IMR-90 (cell line): ENCODE measurements around the gene FOXP1. TPM values are rescaled to one million over a fixed set of nuclear protein-coding genes. Genes with fewer than 3 reads are reported as not detected.

ENCODE experiments used
- ATAC-seq: fragments of 200-7000 bp; cut with Tn5 transposase; 2 replicates; pipeline ENCODE4 v1.9.1; 2020; ENCODE audit warnings: low read depth, mild to moderate bottlenecking, moderate library complexity
- BruUV-seq: library from RNA; stranded (reverse); fragments of 400-500 nt; replicated peaks from 2 replicates; lab custom pipeline; 2021; lab: Mats Ljungman, UMichigan
- CTCF ChIA-PET: fragments of 300-600 bp; formaldehyde crosslinking; extraction: SDS; loops from one replicate; lab custom pipeline; 2021; ENCODE audit warnings: antibody characterized with exemption; lab: Yijun Ruan, JAX
- POLR2A ChIA-PET: fragments of 300-600 bp; sonication (Branson Sonifier 250); formaldehyde crosslinking; loops from one replicate; lab custom pipeline; 2022; ENCODE audit warnings: antibody characterized with exemption; ENCODE audit not compliant: unreplicated experiment; lab: Charles Lee
- DNase-seq: peaks from one replicate; pipeline ENCODE4 v3.0.0; 2013
- H2AFZ ChIP-seq: replicated peaks from 2 replicates; pipeline ENCODE3; 2013; ENCODE audit warnings: low read length, mild to moderate bottlenecking; ENCODE audit not compliant: poor library complexity
- H2AK5ac ChIP-seq: 2 replicates; pipeline ENCODE4 v1.6.1; 2013; ENCODE audit warnings: low read depth, low read length, inconsistent platforms
- H2AK9ac ChIP-seq: replicated peaks from 2 replicates; pipeline ENCODE3; 2013; ENCODE audit warnings: mild to moderate bottlenecking, low read depth, low read length, moderate library complexity; ENCODE audit not compliant: poor library complexity
- H2BK120ac ChIP-seq: 2 replicates; pipeline ENCODE4 v1.6.1; 2013; ENCODE audit warnings: low read depth, low read length, inconsistent platforms
- H2BK15ac ChIP-seq: 3 replicates; pipeline ENCODE4 v1.6.1; 2013; ENCODE audit warnings: low read depth, low read length, inconsistent platforms
- H2BK20ac ChIP-seq: 2 replicates; pipeline ENCODE4 v1.6.1; 2013; ENCODE audit warnings: low read depth, mild to moderate bottlenecking, inconsistent platforms, low read length, moderate library complexity
- H2BK5ac ChIP-seq: 2 replicates; pipeline ENCODE4 v1.6.1; 2013; ENCODE audit warnings: mild to moderate bottlenecking, low read depth, low read length, inconsistent platforms; ENCODE audit not compliant: poor library complexity, severe bottlenecking
- H3K14ac ChIP-seq: replicated peaks from 2 replicates; pipeline ENCODE4 v1.6.1; 2013; ENCODE audit warnings: low read depth, low read length, inconsistent platforms
- H3K18ac ChIP-seq: 2 replicates; pipeline ENCODE4 v1.6.1; 2013; ENCODE audit warnings: low read depth, low read length, control low read depth
- H3K23ac ChIP-seq: 2 replicates; pipeline ENCODE4 v1.6.1; 2013; ENCODE audit warnings: low read depth, low read length, inconsistent platforms
- H3K27ac ChIP-seq: 2 replicates; pipeline ENCODE4 v1.5.1; 2013; ENCODE audit warnings: mild to moderate bottlenecking, control low read depth, low read length; ENCODE audit not compliant: insufficient read depth
- H3K27me3 ChIP-seq: 2 replicates; pipeline ENCODE4 v1.6.1; 2013; ENCODE audit warnings: low read length; ENCODE audit not compliant: control insufficient read depth, insufficient read depth
- H3K36me3 ChIP-seq: 2 replicates; pipeline ENCODE4 v1.6.1; 2013; ENCODE audit warnings: low read length, mixed read lengths; ENCODE audit not compliant: control insufficient read depth, insufficient read depth
- H3K4ac ChIP-seq: 2 replicates; pipeline ENCODE4 v1.6.1; 2013; ENCODE audit warnings: low read depth, low read length, inconsistent platforms
- H3K4me1 ChIP-seq: 2 replicates; pipeline ENCODE4 v1.6.1; 2013; ENCODE audit warnings: low read length, mixed read lengths; ENCODE audit not compliant: control insufficient read depth, insufficient read depth
- H3K4me2 ChIP-seq: 2 replicates; pipeline ENCODE4 v1.6.1; 2013; ENCODE audit warnings: low read depth, mild to moderate bottlenecking, control low read depth, low read length, moderate library complexity
- H3K4me3 ChIP-seq: 2 replicates; pipeline ENCODE4 v1.5.1; 2013; ENCODE audit warnings: low read depth, mild to moderate bottlenecking, control low read depth, low read length, moderate library complexity; ENCODE audit not compliant: insufficient read depth
- H3K56ac ChIP-seq: 2 replicates; pipeline ENCODE4 v1.6.1; 2013; ENCODE audit warnings: low read length, inconsistent platforms; ENCODE audit not compliant: insufficient read depth; ENCODE audit errors: extremely low read depth
- H3K79me1 ChIP-seq, 2 experiments: 2 replicates each; pipeline ENCODE4 v1.6.1; 2013; ENCODE audit warnings: low read length in 2 of 2, inconsistent platforms in 1 of 2, low read depth in 1 of 2
- H3K9ac ChIP-seq: 2 replicates; pipeline ENCODE4 v1.6.1; 2013; ENCODE audit warnings: low read depth, low read length, control low read depth
- H3K9me1 ChIP-seq: 2 replicates; pipeline ENCODE4 v1.6.1; 2013; ENCODE audit warnings: low read length, inconsistent platforms; ENCODE audit not compliant: insufficient read depth
- H3K9me3 ChIP-seq: 2 replicates; pipeline ENCODE4 v1.6.1; 2013; ENCODE audit warnings: low read length; ENCODE audit not compliant: control insufficient read depth, insufficient read depth
- H4K20me1 ChIP-seq: 2 replicates; pipeline ENCODE4 v1.6.1; 2013; ENCODE audit warnings: low read length, inconsistent platforms; ENCODE audit not compliant: insufficient read depth
- H4K5ac ChIP-seq: 2 replicates; pipeline ENCODE4 v1.6.1; 2013; ENCODE audit warnings: mild to moderate bottlenecking, low read depth, low read length, control low read depth
- H4K8ac ChIP-seq, 2 experiments: 2 replicates each; pipeline ENCODE4 v1.6.1; 2013; ENCODE audit warnings: low read depth in 2 of 2, low read length in 2 of 2, control low read depth in 1 of 2, inconsistent platforms in 1 of 2
- H4K91ac ChIP-seq: 2 replicates; pipeline ENCODE4 v1.6.1; 2013; ENCODE audit warnings: low read depth, low read length, inconsistent platforms; ENCODE audit not compliant: insufficient read depth
- BHLHE40 ChIP-seq: fragments of 150-350 bp; IDR thresholded peaks from 2 replicates; pipeline ENCODE4 v1.6.1; 2016; ENCODE audit warnings: mild to moderate bottlenecking, low read depth, low read length
- CEBPB ChIP-seq: IDR thresholded peaks from 2 replicates; pipeline ENCODE4 v1.6.1; 2012; ENCODE audit warnings: low read depth, low read length, improper control_type of control experiment
- CHD1 ChIP-seq: IDR thresholded peaks from 2 replicates; pipeline ENCODE4 v1.6.1; 2012; ENCODE audit warnings: low read depth, low read length, improper control_type of control experiment
- CTCF ChIP-seq: conservative IDR thresholded peaks from 2 replicates; pipeline ENCODE4 v1.5.1; 2012; ENCODE audit warnings: mild to moderate bottlenecking, low read depth, low read length, improper control_type of control experiment
- ELK1 ChIP-seq: fragments of 150-350 bp; IDR thresholded peaks from 2 replicates; pipeline ENCODE4 v1.6.1; 2016; ENCODE audit warnings: low read depth, mild to moderate bottlenecking, low read length, moderate library complexity, borderline replicate concordance
- MAFK ChIP-seq: IDR thresholded peaks from 2 replicates; pipeline ENCODE4 v1.6.1; 2012; ENCODE audit warnings: low read depth, low read length, improper control_type of control experiment
- MAZ ChIP-seq: IDR thresholded peaks from 2 replicates; pipeline ENCODE4 v1.6.1; 2012; ENCODE audit warnings: low read depth, mild to moderate bottlenecking, low read length, improper control_type of control experiment, moderate library complexity, borderline replicate concordance
- NFE2L2 ChIP-seq: fragments of 150-350 bp; IDR thresholded peaks from 2 replicates; pipeline ENCODE4 v1.6.1; 2016; ENCODE audit warnings: low read depth, mild to moderate bottlenecking, low read length
- POLR2A ChIP-seq: IDR thresholded peaks from 2 replicates; pipeline ENCODE4 v1.6.1; 2012; ENCODE audit warnings: mild to moderate bottlenecking, low read depth, low read length
- RCOR1 ChIP-seq: IDR thresholded peaks from 2 replicates; pipeline ENCODE4 v1.6.1; 2012; ENCODE audit warnings: mild to moderate bottlenecking, low read length, improper control_type of control experiment; ENCODE audit not compliant: insufficient replicate concordance
- RFX5 ChIP-seq: IDR thresholded peaks from 2 replicates; pipeline ENCODE4 v1.8.0; 2012; ENCODE audit warnings: low read depth, mild to moderate bottlenecking, low read length, moderate library complexity
- SMC3 ChIP-seq: fragments of 150-350 bp; IDR thresholded peaks from 2 replicates; pipeline ENCODE4 v1.6.1; 2016; ENCODE audit warnings: low read depth, mild to moderate bottlenecking, antibody characterized with exemption, low read length, moderate library complexity
- WGBS, 2 experiments: methylation state at CpG; one replicate each; pipeline versions ENCODE4 v1.1.5 to v1.1.7; 2013; ENCODE audit warnings: missing lambda C conversion rate in 2 of 2; ENCODE audit not compliant: insufficient read length in 1 of 2; ENCODE audit errors: extremely low coverage in 2 of 2; 5-methylcytosine and 5-hydroxymethylcytosine counted together
- dilution Hi-C: fragments of 300-500 bp; cut with HindIII; formaldehyde crosslinking; loops from one replicate; pipeline ENCODE4 v1.14.3; 2018; ENCODE audit warnings: low sequenced_read_pairs; ENCODE audit not compliant: unreplicated experiment
- in situ Hi-C: fragments of 300-500 bp; cut with MboI; formaldehyde crosslinking; loops from 3 replicates; pipeline ENCODE4 v1.14.3; 2019; ENCODE audit warnings: low sequenced_read_pairs, inconsistent platforms, mixed read lengths
- intact Hi-C: fragments of 100-400 bp; cut with micrococcal nuclease; formaldehyde crosslinking; loops from 2 replicates; pipeline ENCODE4 v1.10.0; 2022
- polyA plus RNA-seq, 3 experiments: library from polyadenylated mRNA; depleted of rRNA; stranded (reverse); fragments of >200 nt; gene quantifications; 2 replicates each; pipeline ENCODE4 v1.2.3, GENCODE V29; 2012; ENCODE audit warnings: low replicate concordance in 1 of 3
- total RNA-seq: library from RNA; depleted of rRNA; stranded (reverse); fragments of >200 nt; gene quantifications from 2 replicates; pipeline ENCODE4 v1.2.3, GENCODE V29; 2012
- TF ChIP-seq, protein P1 (sequence below): fragments of 150-350 bp; IDR thresholded peaks from 2 replicates; pipeline ENCODE4 v1.6.1; 2017; ENCODE audit warnings: mild to moderate bottlenecking, antibody characterized with exemption, low read length, low read depth

Gene FOXP1
- total and polyA plus RNA-seq, 2 of the 4 experiments (the other 2 are of a cell fraction), result 37.0 to 132 TPM

DNA sequence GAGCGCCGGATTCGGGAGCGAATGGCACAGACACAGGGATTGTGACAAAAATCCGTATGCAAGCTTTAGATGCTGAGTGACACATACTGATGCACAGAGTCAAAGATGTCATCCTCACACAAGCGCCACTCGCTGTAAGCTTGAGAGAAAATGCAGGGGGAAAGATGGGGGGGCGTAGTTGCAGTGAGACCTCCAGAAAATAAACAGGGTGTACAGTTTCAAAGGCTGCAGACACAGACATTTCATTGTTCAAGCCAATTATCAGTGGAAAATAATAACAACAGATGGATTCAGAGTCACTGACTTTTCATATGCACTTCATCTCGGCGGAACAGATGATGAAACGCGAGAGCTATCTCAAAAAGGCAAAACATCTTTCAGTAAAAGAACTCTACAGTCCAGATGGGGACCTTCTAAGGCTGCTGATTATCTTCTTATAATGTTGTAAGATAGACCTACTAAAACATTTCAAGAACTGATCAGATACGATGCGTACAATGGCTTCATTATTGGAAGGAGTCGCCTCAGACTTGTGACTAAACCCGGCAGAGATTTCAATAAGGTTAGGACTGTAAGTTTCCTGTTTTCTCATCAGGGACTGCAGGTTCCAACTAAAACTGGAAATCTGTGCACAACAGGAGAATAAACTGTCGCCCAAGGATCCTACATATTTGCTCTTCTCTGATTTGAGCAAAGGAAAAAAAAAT lies 275.4 kb downstream of the FOXP1 start:
- peaks cover 13 to 45% of the 10 kb centered on the region in 2 experiments for H3K79me1 ChIP-seq
- peak overlapping the region; percentile 37; the same call in 1 of the 2 replicates for H3K9ac ChIP-seq
- H2AK5ac ChIP-seq, result peak overlapping the region; percentile 15; the same call in 1 of the 2 replicates
- H4K5ac ChIP-seq, result peak overlapping the region; percentile 39
- ATAC-seq (no peak; the same call in 1 of the 2 replicates), DNase-seq (peak; percentile 46)
- peak overlapping the region; percentile 77 for H2BK120ac ChIP-seq
- peak overlapping the region; percentile 57; the same call in 1 of the 2 replicates for H3K14ac ChIP-seq
- no peaks in the 10 kb centered on the region for H3K9me3 ChIP-seq
- CTCF ChIA-PET, result interaction anchor here (0.6 kb wide), 1 partner anchor 9 kb away, joined by 3 read pairs; no protein-coding TSS in a partner anchor
- H4K20me1 ChIP-seq, result no peaks in the 10 kb centered on the region
- peak overlapping the region; percentile 81 for H3K23ac ChIP-seq
- POLR2A ChIA-PET, result no interaction called here
- peak overlapping the region; percentile 29; the same call in 1 of the 2 replicates for H3K56ac ChIP-seq
- dilution Hi-C loops (no loop called here), in situ Hi-C loops (loop anchor here (5.0 to 25.0 kb wide), 5 partner anchors 173 to 763 kb away; partner anchors contain the start of gene FOXP1), intact Hi-C loops (loop anchor here (5.0 to 10.0 kb wide), 3 partner anchors 344 to 1243 kb away; no protein-coding TSS in a partner anchor)
- H3K9me1 ChIP-seq, result 0 out of 2 replicates have a peak, but pooled peaks cover 9% of the 10 kb centered on the region
- peak overlapping the region; percentile 11 for H2AFZ ChIP-seq
- H3K4me3 ChIP-seq, result peak overlapping the region; percentile 28; the same call in 1 of the 2 replicates
- peak overlapping the region; percentile 88 for H3K4me2 ChIP-seq
- H2BK20ac ChIP-seq, result peak overlapping the region; percentile 57; the same call in 1 of the 2 replicates
- H3K4ac ChIP-seq, result peak overlapping the region; percentile 46; the same call in 1 of the 2 replicates
- peak overlapping the region; percentile 57 for H2BK5ac ChIP-seq
- peak overlapping the region; percentile 27 to 44; a peak in 3 of 4 replicates for H4K8ac ChIP-seq
- peak overlapping the region; percentile 81; the same call in 1 of the 2 replicates for H3K18ac ChIP-seq
- WGBS, 2 experiments, result 32% methylated on average over 5 of the region's 17 CpGs; no CpG with 5 or more reads in 1 of the 2 experiments
- no TSS peak for BruUV-seq
- no peak overlapping the region for H2AK9ac ChIP-seq
- peak overlapping the region; percentile 54; the same call in 1 of the 2 replicates for H4K91ac ChIP-seq
- no peaks in the 10 kb centered on the region for H3K27me3 ChIP-seq
- H2BK15ac ChIP-seq, result peak overlapping the region; percentile 19; the same call in 1 of the 3 replicates
- peaks cover 16% of the 10 kb centered on the region for H3K4me1 ChIP-seq
- no peaks in the 10 kb centered on the region for H3K36me3 ChIP-seq
- peak overlapping the region; percentile 22; the same call in 1 of the 2 replicates for H3K27ac ChIP-seq
- TF ChIP-seq BHLHE40 (no peak), MAZ (no peak), CEBPB (no peak), RFX5 (no peak), MAFK (no peak), CHD1 (no peak), CTCF (no peak), SMC3 (no peak), RCOR1 (no peak), POLR2A (no peak), ELK1 (no peak), NFE2L2 (no peak)
- TF ChIP-seq, protein P1, sequence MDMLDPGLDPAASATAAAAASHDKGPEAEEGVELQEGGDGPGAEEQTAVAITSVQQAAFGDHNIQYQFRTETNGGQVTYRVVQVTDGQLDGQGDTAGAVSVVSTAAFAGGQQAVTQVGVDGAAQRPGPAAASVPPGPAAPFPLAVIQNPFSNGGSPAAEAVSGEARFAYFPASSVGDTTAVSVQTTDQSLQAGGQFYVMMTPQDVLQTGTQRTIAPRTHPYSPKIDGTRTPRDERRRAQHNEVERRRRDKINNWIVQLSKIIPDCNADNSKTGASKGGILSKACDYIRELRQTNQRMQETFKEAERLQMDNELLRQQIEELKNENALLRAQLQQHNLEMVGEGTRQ, result no peak
